Fibroblast of lung (primary cell): ENCODE data around the gene TGFBRAP1. TPM values are rescaled to one million over a fixed set of nuclear protein-coding genes. Genes with fewer than 3 reads are reported as not detected.

Source experiments
- DNase-seq, 2 donors: peaks; one replicate each; pipeline versions ENCODE4 v3.0.0 to v3.0.0-alpha.2; 2010; ENCODE audit warnings: low read depth in 2 of 2
- H2AFZ ChIP-seq: 2 replicates; pipeline ENCODE4 v1.5.1; 2012; ENCODE audit warnings: low read length, control low read depth, inconsistent platforms
- H3K27ac ChIP-seq: 2 replicates; pipeline ENCODE4 v1.5.1; 2011; ENCODE audit warnings: low read length, control low read depth; ENCODE audit not compliant: insufficient read depth
- H3K27me3 ChIP-seq: 2 replicates; pipeline ENCODE4 v1.5.1; 2011; ENCODE audit warnings: mild to moderate bottlenecking, low read length; ENCODE audit not compliant: control insufficient read depth, insufficient read depth
- H3K36me3 ChIP-seq: 2 replicates; pipeline ENCODE4 v1.5.1; 2011; ENCODE audit warnings: low read length; ENCODE audit not compliant: control insufficient read depth, insufficient read depth
- H3K4me1 ChIP-seq: 2 replicates; pipeline ENCODE4 v1.5.1; 2011; ENCODE audit warnings: low read length; ENCODE audit not compliant: control insufficient read depth, insufficient read depth; ENCODE audit errors: extremely low read depth
- H3K4me2 ChIP-seq: 2 replicates; pipeline ENCODE4 v1.5.1; 2011; ENCODE audit warnings: low read length, control low read depth; ENCODE audit not compliant: insufficient read depth; ENCODE audit errors: extremely low read depth
- H3K4me3 ChIP-seq, 4 experiments: fragments of 200-600 bp in 1 of 4; sonication (generic) in 1 of 4; replicated peaks in 1 of 4; 2 replicates each; pipeline ENCODE4 v1.5.1; 2011 to 2016; ENCODE audit warnings: low read length in 4 of 4, low read depth in 3 of 4, mild to moderate bottlenecking in 3 of 4, control low read depth in 2 of 4, inconsistent platforms in 1 of 4, mixed read lengths in 1 of 4; ENCODE audit not compliant: insufficient read depth in 1 of 4; ENCODE audit errors: control extremely low read depth in 1 of 4
- H3K79me2 ChIP-seq: 2 replicates; pipeline ENCODE4 v1.5.1; 2012; ENCODE audit warnings: mild to moderate bottlenecking, low read length, inconsistent platforms; ENCODE audit not compliant: control insufficient read depth, insufficient read depth
- H3K9ac ChIP-seq: 2 replicates; pipeline ENCODE4 v1.5.1; 2011; ENCODE audit warnings: mild to moderate bottlenecking, low read length, control low read depth; ENCODE audit not compliant: insufficient read depth
- H3K9me3 ChIP-seq: 2 replicates; pipeline ENCODE4 v1.5.1; 2012; ENCODE audit warnings: low read depth, low read length; ENCODE audit not compliant: control insufficient read depth, insufficient read depth
- H4K20me1 ChIP-seq: 2 replicates; pipeline ENCODE4 v1.5.1; 2011; ENCODE audit warnings: low read length; ENCODE audit not compliant: control insufficient read depth, insufficient read depth; ENCODE audit errors: extremely low read depth
- CTCF ChIP-seq, 2 donors: IDR thresholded peaks in 1 of 2; conservative IDR thresholded peaks in 1 of 2; 1 replicate in 1 of 2; 2 replicates in 1 of 2; pipeline ENCODE4 v1.5.1; 2011 to 2012; ENCODE audit warnings: low read length in 2 of 2, control low read depth in 1 of 2, inconsistent platforms in 1 of 2, low read depth in 1 of 2, mild to moderate bottlenecking in 1 of 2
- EZH2 ChIP-seq: IDR thresholded peaks from 2 replicates; pipeline ENCODE4 v1.5.1; 2012; ENCODE audit warnings: low read length, control low read depth, mild to moderate bottlenecking; ENCODE audit errors: missing control alignments
- polyA plus RNA-seq, 2 donors: library from polyadenylated mRNA; depleted of rRNA in 1 of 2; stranded (reverse) in 1 of 2; unstranded in 1 of 2; fragments of >200 nt; gene quantifications; 2 replicates each; pipeline ENCODE4 v1.2.1, GENCODE V29; 2011 to 2012; ENCODE audit warnings: missing spikeins in 1 of 2
- total RNA-seq: library from RNA; depleted of rRNA; stranded (reverse); fragments of >200 nt; gene quantifications from 2 replicates; pipeline ENCODE4 v1.2.1, GENCODE V29; 2014

The TGFBRAP1 gene
- total and polyA plus RNA-seq, 2 donors (not counting 1 experiment from before 2014, with no cell fraction given): 8.5 to 14.9 TPM

GRCh38 chr2:105272176-105272575 lies 57.4 kb downstream of the TGFBRAP1 start:
- TF ChIP-seq EZH2: no peak
- TF ChIP-seq CTCF (conservative IDR thresholded peaks at IDR 0.05 in 1 of 2, IDR thresholded peaks at IDR 0.05 in 1 of 2; ENCODE audit: low read depth in 1 of 2, low read length in 2 of 2): no peak
- no peaks in the 10 kb centered on the region for H3K9me3 ChIP-seq
- H3K79me2 ChIP-seq: no peaks in the 10 kb centered on the region
- H2AFZ ChIP-seq: no peak overlapping the region
- no peak for DNase-seq
- no peaks in the 10 kb centered on the region for H4K20me1 ChIP-seq
- no peak overlapping the region for H3K4me3 ChIP-seq
- no peak overlapping the region for H3K27ac ChIP-seq
- peaks cover 9% of the 10 kb centered on the region for H3K36me3 ChIP-seq
- no peaks in the 10 kb centered on the region for H3K4me1 ChIP-seq
- no peak overlapping the region for H3K4me2 ChIP-seq
- H3K9ac ChIP-seq: no peak overlapping the region
- H3K27me3 ChIP-seq: no peaks in the 10 kb centered on the region

DNA sequence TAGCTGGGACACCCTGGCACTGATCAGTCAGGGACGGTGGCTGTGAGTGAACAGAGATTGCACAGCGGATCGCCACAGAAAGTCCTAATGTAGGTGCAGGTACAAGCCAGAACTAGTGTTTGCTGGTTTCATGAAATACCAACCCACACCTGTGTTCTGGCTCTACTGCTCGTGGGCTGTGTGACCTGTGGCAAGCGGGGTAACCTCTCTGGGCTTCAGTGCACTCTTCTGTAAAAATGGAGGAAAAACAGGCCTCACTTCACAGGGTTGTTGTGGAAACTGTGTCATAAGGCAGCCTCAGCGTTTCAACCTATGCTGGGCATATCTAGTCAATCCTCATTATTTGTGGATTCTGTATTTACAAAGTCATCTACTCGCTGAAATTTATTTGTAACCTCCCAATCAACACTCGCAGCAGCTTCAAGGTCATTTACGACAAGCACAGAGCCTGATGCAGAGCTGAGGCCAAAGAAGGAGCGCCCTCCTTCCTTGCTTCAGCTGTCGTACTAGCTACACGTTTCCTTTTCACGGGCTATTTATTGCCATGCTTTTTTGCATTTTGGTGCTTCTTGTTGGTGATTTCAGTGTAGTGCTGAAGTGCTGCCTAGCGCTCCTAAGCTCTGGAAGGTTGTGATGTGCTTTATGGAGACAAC lies 58.0 kb downstream of the TGFBRAP1 start:
- Histone ChIP-seq H3K27me3 (no peaks in the 10 kb centered on the region), H3K36me3 (peaks cover 9% of the 10 kb centered on the region), H3K4me1 (no peaks in the 10 kb centered on the region), H3K9me3 (no peaks in the 10 kb centered on the region), H3K4me2 (no peak overlapping the region), H3K4me3 (no peak overlapping the region), H4K20me1 (no peaks in the 10 kb centered on the region), H3K9ac (no peak overlapping the region), H3K27ac (no peak overlapping the region), H3K79me2 (no peaks in the 10 kb centered on the region), H2AFZ (no peak overlapping the region)
- DNase-seq: no peak
- no peak for TF ChIP-seq EZH2
- no peak for TF ChIP-seq CTCF (conservative IDR thresholded peaks at IDR 0.05 in 1 of 2, IDR thresholded peaks at IDR 0.05 in 1 of 2; ENCODE audit: low read depth in 1 of 2, low read length in 2 of 2)

- H3K9ac ChIP-seq: no peak overlapping the region
- TF ChIP-seq CTCF (conservative IDR thresholded peaks at IDR 0.05 in 1 of 2, IDR thresholded peaks at IDR 0.05 in 1 of 2; ENCODE audit: low read depth in 1 of 2, low read length in 2 of 2): no peak
- TF ChIP-seq EZH2: no peak
- no peak overlapping the region for H3K4me2 ChIP-seq
- peaks cover 8% of the 10 kb centered on the region for H3K36me3 ChIP-seq
- no peaks in the 10 kb centered on the region for H3K79me2 ChIP-seq
- H3K27me3 ChIP-seq: no peaks in the 10 kb centered on the region
- H2AFZ ChIP-seq: no peak overlapping the region
- no peaks in the 10 kb centered on the region for H3K4me1 ChIP-seq
- H4K20me1 ChIP-seq: no peaks in the 10 kb centered on the region
- H3K27ac ChIP-seq: no peak overlapping the region
- no peak overlapping the region for H3K4me3 ChIP-seq
- no peak for DNase-seq
- no peaks in the 10 kb centered on the region for H3K9me3 ChIP-seq
Observed at GRCh38 chr2:105269426-105269825, 60.1 kb downstream of the TGFBRAP1 start.
